HEK293T (cell line): ENCODE data around the gene DNAH8.

Source experiments
- FOXK2 ChIP-seq: fragments of 450-650 bp; IDR thresholded peaks from 2 replicates; pipeline ENCODE4 v1.6.1; 2016; ENCODE audit warnings: mild to moderate bottlenecking
- FOXM1 ChIP-seq: fragments of 450-650 bp; IDR thresholded peaks from 2 replicates; pipeline ENCODE4 v1.6.1; 2017; ENCODE audit warnings: mild to moderate bottlenecking, borderline replicate concordance
- HDGF ChIP-seq: fragments of 450-650 bp; IDR thresholded peaks from 2 replicates; pipeline ENCODE4 v1.6.1; 2017; ENCODE audit warnings: antibody characterized with exemption, borderline replicate concordance
- NFRKB ChIP-seq: fragments of 450-650 bp; IDR thresholded peaks from 2 replicates; pipeline ENCODE4 v1.6.1; 2016; ENCODE audit warnings: mild to moderate bottlenecking, moderate library complexity
- SUZ12 ChIP-seq: fragments of 450-650 bp; IDR thresholded peaks from 2 replicates; pipeline ENCODE4 v1.6.1; 2016; ENCODE audit warnings: mild to moderate bottlenecking
- ZNF384 ChIP-seq: fragments of 450-650 bp; IDR thresholded peaks from 2 replicates; pipeline ENCODE4 v1.6.1; 2016

- TF ChIP-seq FOXK2 (no peak), HDGF (no peak), SUZ12 (no peak), ZNF384 (no peak), FOXM1 (no peak), NFRKB (no peak)
Observed at GRCh38 chr6:38853236-38853635, 138.1 kb downstream of the DNAH8 start.
